ENCODE data around the gene SPATA6.

- no peak for TF ChIP-seq CTCF (conservative IDR thresholded peaks at IDR 0.05; ENCODE audit: low read depth in 2 of 2)
- TF ChIP-seq EZH2 (IDR thresholded peaks at IDR 0.05; ENCODE audit: low read depth, unreplicated experiment) = no peak
- TF ChIP-seq NANOG (IDR thresholded peaks at IDR 0.05; ENCODE audit: borderline replicate concordance) = no peak
- TF ChIP-seq REST (IDR thresholded peaks at IDR 0.05; ENCODE audit: unreplicated experiment) = no peak
These were observed 142.1 kb downstream of the SPATA6 start for GRCh38 chr1:48329905-48330304.
